ENCODE results near the gene COL20A1.
"Not testable (repeated sequence)": the region's sequence is repeated elsewhere in the genome, so short reads cannot be mapped to it uniquely, and the experiment has no call there.

Gene COL20A1

GRCh38 chr20:63377951-63378381, 85.0 kb downstream of the COL20A1 start:
- H3K27ac Mint-ChIP-seq = no peak overlapping the region
- peaks cover 9% of the 10 kb centered on the region for H3K4me1 Mint-ChIP-seq (ENCODE audit: low read depth)
- H3K9me3 Mint-ChIP-seq = no peaks in the 10 kb centered on the region
- no peaks in the 10 kb centered on the region for H3K36me3 Mint-ChIP-seq (ENCODE audit: low read depth)
- intact Hi-C loops (cut with micrococcal nuclease) = no loop called here
- no peak overlapping the region for H3K4me3 Mint-ChIP-seq
- peaks cover 42% of the 10 kb centered on the region for H3K27me3 Mint-ChIP-seq

DNA sequence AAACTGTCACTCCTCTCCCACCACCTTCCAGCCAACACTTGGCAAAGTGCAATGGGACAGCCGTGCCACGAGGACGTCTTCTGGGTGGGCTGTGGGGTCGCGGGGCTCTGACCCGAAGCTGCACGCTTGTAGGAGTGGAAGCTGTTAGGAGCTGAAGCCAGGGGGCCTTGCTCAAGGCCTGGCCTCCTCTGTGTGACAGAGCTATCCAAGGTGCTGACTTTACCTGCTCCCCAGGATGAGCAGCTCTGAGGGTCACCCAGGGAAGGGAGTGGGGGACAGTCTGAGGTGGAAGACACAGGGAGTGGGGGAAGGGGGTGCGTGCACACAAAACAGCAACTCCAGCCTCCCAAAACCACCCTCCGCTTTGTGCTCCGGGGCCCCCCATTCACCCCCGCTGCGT, 85.6 kb downstream of the COL20A1 start:
- no peaks in the 10 kb centered on the region for H3K9me3 Mint-ChIP-seq
- no peak overlapping the region for H3K4me3 Mint-ChIP-seq
- H3K4me1 Mint-ChIP-seq (ENCODE audit: low read depth) = peaks cover 9% of the 10 kb centered on the region
- intact Hi-C loops (cut with micrococcal nuclease) = no loop called here
- no peak overlapping the region for H3K27ac Mint-ChIP-seq
- H3K36me3 Mint-ChIP-seq (ENCODE audit: low read depth) = no peaks in the 10 kb centered on the region
- H3K27me3 Mint-ChIP-seq = peaks cover 46% of the 10 kb centered on the region

DNA sequence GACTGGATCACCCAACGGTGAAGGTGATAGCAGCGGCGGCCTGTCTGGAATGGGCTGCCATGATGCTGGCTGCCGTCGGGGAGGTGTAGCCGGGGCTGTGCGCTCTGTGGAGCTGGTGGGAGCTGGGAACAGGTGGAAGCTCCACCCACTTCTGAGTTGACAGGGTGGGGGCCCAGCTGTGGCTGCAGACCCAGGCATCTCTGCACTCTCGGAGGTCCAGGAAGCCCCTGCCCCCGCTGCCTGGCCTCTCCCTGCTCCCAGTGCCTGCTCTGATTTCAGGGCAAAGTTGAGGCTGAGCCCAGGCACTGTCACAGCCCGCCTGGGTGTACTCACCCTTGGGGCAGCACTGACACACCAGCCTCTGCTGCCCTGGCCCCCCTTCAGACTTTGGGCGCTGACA, 86.3 kb downstream of the COL20A1 start:
- Mint-ChIP-seq H3K9me3 (no peaks in the 10 kb centered on the region), H3K27me3 (peaks cover 44% of the 10 kb centered on the region), H3K36me3 (ENCODE audit: low read depth) (no peaks in the 10 kb centered on the region), H3K27ac (no peak overlapping the region), H3K4me3 (no peak overlapping the region), H3K4me1 (ENCODE audit: low read depth) (peaks cover 9% of the 10 kb centered on the region)
- intact Hi-C loops (cut with micrococcal nuclease) = no loop called here

DNA sequence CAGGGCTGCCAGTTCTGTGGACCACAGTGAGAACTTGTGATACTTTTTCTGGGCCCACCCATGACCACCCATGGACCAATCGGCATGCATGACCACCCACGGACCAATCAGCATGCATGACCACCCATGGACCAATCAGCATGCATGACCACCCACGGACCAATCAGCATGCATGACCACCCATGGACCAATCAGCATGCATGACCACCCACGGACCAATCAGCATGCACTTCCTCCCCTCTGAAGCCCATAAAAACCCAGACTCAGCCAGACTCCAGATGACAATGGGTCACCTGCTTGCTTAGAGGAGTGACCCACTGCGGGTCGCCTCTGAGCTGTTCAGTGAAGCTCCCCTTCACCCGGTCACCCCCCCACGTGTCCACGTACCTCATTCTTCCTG, 86.9 kb downstream of the COL20A1 start:
- H3K4me1 Mint-ChIP-seq (ENCODE audit: low read depth); H3K4me3 Mint-ChIP-seq; H3K27ac Mint-ChIP-seq; H3K36me3 Mint-ChIP-seq (ENCODE audit: low read depth); H3K9me3 Mint-ChIP-seq: not testable (repeated sequence)
- intact Hi-C loops (cut with micrococcal nuclease) = loop anchor here (5.0 kb wide), 1 partner anchor 158 kb away; no protein-coding TSS in a partner anchor
- peaks cover 43% of the 10 kb centered on the region for H3K27me3 Mint-ChIP-seq

GRCh38 chr20:63380346-63380870, 87.4 kb downstream of the COL20A1 start:
- H3K4me1 Mint-ChIP-seq (ENCODE audit: low read depth) = peaks cover 9% of the 10 kb centered on the region
- no peaks in the 10 kb centered on the region for H3K36me3 Mint-ChIP-seq (ENCODE audit: low read depth)
- H3K27ac Mint-ChIP-seq = no peak overlapping the region
- intact Hi-C loops (cut with micrococcal nuclease) = loop anchor here (5.0 kb wide), 1 partner anchor 158 kb away; no protein-coding TSS in a partner anchor
- H3K4me3 Mint-ChIP-seq = no peak overlapping the region
- H3K27me3 Mint-ChIP-seq = peaks cover 43% of the 10 kb centered on the region
- H3K9me3 Mint-ChIP-seq = peaks cover 5% of the 10 kb centered on the region

GRCh38 chr20:63381781-63382431, 88.9 kb downstream of the COL20A1 start:
- Mint-ChIP-seq H3K9me3 (peaks cover 20% of the 10 kb centered on the region), H3K4me3 (no peak overlapping the region), H3K27me3 (peaks cover 36% of the 10 kb centered on the region), H3K4me1 (ENCODE audit: low read depth) (no peaks in the 10 kb centered on the region), H3K36me3 (ENCODE audit: low read depth) (no peaks in the 10 kb centered on the region), H3K27ac (no peak overlapping the region)
- intact Hi-C loops (cut with micrococcal nuclease) = loop anchor here (1.0 to 5.0 kb wide), 2 partner anchors 73 to 160 kb away; no protein-coding TSS in a partner anchor

DNA sequence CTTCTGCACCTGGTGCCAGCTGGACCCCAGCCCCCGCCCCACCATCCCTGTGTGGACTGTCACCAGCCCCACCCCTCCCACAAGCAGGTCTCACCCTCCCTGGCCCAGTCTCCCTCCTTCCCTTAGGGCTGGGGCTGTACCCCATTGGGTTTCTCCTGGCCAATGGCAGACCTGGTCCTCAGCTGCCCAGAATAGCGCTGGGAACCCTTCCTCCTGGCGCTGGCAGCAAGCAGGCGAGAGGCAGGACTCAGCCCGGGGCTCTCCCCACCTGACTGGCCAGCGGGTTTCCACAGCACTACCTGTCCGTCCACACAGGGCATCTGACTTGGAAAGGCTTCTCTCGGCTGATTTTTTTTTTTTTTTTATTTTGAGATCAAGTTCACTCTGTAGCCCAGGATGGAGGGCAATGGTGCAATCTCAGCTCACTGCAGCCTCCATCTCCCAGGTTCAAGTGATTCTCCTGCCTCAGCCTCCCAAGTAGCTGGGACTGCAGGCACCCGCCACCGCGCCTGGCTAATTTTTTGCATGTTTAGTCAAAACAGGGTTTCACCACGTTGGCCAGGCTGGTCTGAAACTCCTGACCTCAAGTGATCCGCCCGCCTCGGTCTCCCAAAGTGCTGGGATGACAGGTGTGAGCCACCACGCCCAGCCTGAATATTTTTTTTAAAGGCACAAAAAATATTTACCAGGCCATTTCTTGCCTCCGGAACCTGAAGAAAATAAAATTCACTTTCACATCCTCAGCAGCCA, 89.7 kb downstream of the COL20A1 start:
- H3K4me1 Mint-ChIP-seq (ENCODE audit: low read depth) = no peaks in the 10 kb centered on the region
- intact Hi-C loops (cut with micrococcal nuclease) = loop anchor here (5.0 kb wide), 1 partner anchor 160 kb away; no protein-coding TSS in a partner anchor
- H3K4me3 Mint-ChIP-seq = no peak overlapping the region
- no peak overlapping the region for H3K27ac Mint-ChIP-seq
- H3K36me3 Mint-ChIP-seq (ENCODE audit: low read depth) = no peaks in the 10 kb centered on the region
- peaks cover 28% of the 10 kb centered on the region for H3K9me3 Mint-ChIP-seq
- peaks cover 29% of the 10 kb centered on the region for H3K27me3 Mint-ChIP-seq

- Mint-ChIP-seq H3K9me3 (peaks cover 35% of the 10 kb centered on the region), H3K27ac (no peak overlapping the region), H3K27me3 (peaks cover 22% of the 10 kb centered on the region), H3K36me3 (ENCODE audit: low read depth) (no peaks in the 10 kb centered on the region), H3K4me1 (ENCODE audit: low read depth) (no peaks in the 10 kb centered on the region), H3K4me3 (no peak overlapping the region)
- intact Hi-C loops (cut with micrococcal nuclease) = loop anchor here (5.0 kb wide), 1 partner anchor 161 kb away; no protein-coding TSS in a partner anchor
These were observed 90.6 kb downstream of the COL20A1 start for GRCh38 chr20:63383556-63383955.

- Mint-ChIP-seq H3K4me1 (ENCODE audit: low read depth) (no peaks in the 10 kb centered on the region), H3K27ac (no peak overlapping the region), H3K4me3 (no peak overlapping the region), H3K36me3 (ENCODE audit: low read depth) (no peaks in the 10 kb centered on the region), H3K9me3 (peaks cover 35% of the 10 kb centered on the region), H3K27me3 (peaks cover 17% of the 10 kb centered on the region)
- intact Hi-C loops (cut with micrococcal nuclease) = loop anchor here (5.0 kb wide), 1 partner anchor 162 kb away; no protein-coding TSS in a partner anchor
These were observed 91.3 kb downstream of the COL20A1 start for GRCh38 chr20:63384336-63384735.
